Tibial nerve (tissue), 4 donors: ENCODE data around the gene MAP2K6. TPM values are rescaled to one million over a fixed set of nuclear protein-coding genes. Genes with fewer than 3 reads are reported as not detected.

Experiments used
- DNase-seq, 2 donors: peaks; one replicate each; pipeline ENCODE4 v3.0.0-alpha.2; 2019; ENCODE audit warnings: low spot score in 2 of 2
- H3K27ac ChIP-seq, 4 donors: fragments of 200-600 bp; sonication (generic) in 3 of 4; one replicate each; pipeline ENCODE4 v1.5.1; 2017 to 2019; ENCODE audit warnings: mild to moderate bottlenecking in 1 of 4
- H3K27me3 ChIP-seq, 2 donors: fragments of 200-600 bp; sonication (generic) in 1 of 2; one replicate each; pipeline versions ENCODE4 v1.5.1 to v1.6.0; 2017 to 2019
- H3K36me3 ChIP-seq, 3 donors: fragments of 200-600 bp; sonication (generic); one replicate each; pipeline ENCODE4 v1.5.1; 2018 to 2019
- H3K4me1 ChIP-seq, 4 donors: fragments of 200-600 bp; sonication (generic) in 3 of 4; one replicate each; pipeline ENCODE4 v1.5.1; 2017 to 2019
- H3K4me3 ChIP-seq, 4 donors: fragments of 200-600 bp; sonication (generic) in 3 of 4; one replicate each; pipeline ENCODE4 v1.5.1; 2017 to 2019; ENCODE audit warnings: mild to moderate bottlenecking in 1 of 4, moderate library complexity in 1 of 4
- H3K9me3 ChIP-seq, 4 donors: fragments of 200-600 bp; sonication (generic) in 3 of 4; one replicate each; pipeline ENCODE4 v1.5.1; 2017 to 2019
- EP300 ChIP-seq, 2 donors: sonication (generic); formaldehyde crosslinking; IDR thresholded peaks; one replicate each; pipeline ENCODE4 v1.6.1; 2017; ENCODE audit warnings: antibody characterized with exemption in 2 of 2, mild to moderate bottlenecking in 1 of 2
- POLR2A ChIP-seq, 2 donors: fragments of 450-650 bp; IDR thresholded peaks; one replicate each; pipeline ENCODE4 v1.6.1; 2017; ENCODE audit warnings: antibody characterized with exemption in 2 of 2, mild to moderate bottlenecking in 2 of 2, moderate library complexity in 2 of 2
- WGBS, 2 donors: methylation state at CpG; one replicate each; pipeline ENCODE4 v1.1.5; 2018; 5-methylcytosine and 5-hydroxymethylcytosine counted together
- total RNA-seq, 4 donors: library from RNA; depleted of rRNA; stranded (reverse); fragments of >200 nt; gene quantifications; one replicate each; pipeline ENCODE4 v1.1.0, GENCODE V29; 2016
- TF ChIP-seq, protein P1 (sequence below), 5 experiments: fragments of 200-600 bp in 3 of 5; fragments of 450-650 bp in 2 of 5; sonication (generic) in 3 of 5; IDR thresholded peaks; one replicate each; pipeline ENCODE4 v1.5.1; 2016 to 2019; ENCODE audit warnings: antibody characterized with exemption in 5 of 5, mild to moderate bottlenecking in 3 of 5, moderate library complexity in 2 of 5

Gene MAP2K6
- total RNA-seq, 4 donors from 2014 or later: 9.8 to 30.3 (median 22.8) TPM

DNA sequence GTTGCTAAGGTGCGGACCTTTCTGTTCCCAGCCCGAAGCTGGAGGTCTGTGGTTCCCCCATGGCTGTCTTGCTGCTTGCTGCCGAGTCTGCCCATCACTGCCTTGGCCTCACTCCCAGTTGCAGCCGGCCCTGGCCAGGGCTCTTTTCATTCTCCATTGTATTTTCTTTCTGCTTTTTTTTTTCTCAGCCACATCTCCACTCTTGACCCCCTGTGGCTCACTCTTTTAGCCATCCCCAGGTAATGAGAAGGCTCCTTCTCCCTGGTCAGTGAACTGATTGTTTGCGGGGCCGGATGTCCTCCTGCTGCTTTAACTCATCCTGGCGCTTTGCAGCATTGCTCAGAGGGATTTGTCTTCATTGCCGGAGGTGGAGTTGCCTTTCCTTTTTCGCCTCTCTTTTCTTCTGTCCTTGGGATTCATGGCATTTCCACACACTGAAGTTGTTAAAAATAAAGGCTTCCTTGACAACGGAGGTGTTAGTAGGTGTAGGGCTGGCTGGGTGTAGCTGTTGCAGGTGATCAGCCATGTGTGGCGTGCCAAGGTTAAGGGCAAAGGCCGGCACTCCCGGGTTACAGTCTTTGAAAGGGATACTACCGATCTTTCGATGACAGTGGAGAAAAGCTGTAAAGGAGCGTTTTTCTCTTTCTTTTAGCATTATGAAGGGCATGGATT, 34.1 kb downstream of the MAP2K6 start:
- TF ChIP-seq EP300 (IDR thresholded peaks at IDR 0.05) (no peak), POLR2A (IDR thresholded peaks at IDR 0.05) (no peak)
- TF ChIP-seq, protein P1, sequence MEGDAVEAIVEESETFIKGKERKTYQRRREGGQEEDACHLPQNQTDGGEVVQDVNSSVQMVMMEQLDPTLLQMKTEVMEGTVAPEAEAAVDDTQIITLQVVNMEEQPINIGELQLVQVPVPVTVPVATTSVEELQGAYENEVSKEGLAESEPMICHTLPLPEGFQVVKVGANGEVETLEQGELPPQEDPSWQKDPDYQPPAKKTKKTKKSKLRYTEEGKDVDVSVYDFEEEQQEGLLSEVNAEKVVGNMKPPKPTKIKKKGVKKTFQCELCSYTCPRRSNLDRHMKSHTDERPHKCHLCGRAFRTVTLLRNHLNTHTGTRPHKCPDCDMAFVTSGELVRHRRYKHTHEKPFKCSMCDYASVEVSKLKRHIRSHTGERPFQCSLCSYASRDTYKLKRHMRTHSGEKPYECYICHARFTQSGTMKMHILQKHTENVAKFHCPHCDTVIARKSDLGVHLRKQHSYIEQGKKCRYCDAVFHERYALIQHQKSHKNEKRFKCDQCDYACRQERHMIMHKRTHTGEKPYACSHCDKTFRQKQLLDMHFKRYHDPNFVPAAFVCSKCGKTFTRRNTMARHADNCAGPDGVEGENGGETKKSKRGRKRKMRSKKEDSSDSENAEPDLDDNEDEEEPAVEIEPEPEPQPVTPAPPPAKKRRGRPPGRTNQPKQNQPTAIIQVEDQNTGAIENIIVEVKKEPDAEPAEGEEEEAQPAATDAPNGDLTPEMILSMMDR (IDR thresholded peaks at IDR 0.05): no peak
- Histone ChIP-seq H3K36me3 (no peaks in the 10 kb centered on the region), H3K27me3 (no peaks in the 10 kb centered on the region), H3K4me3 (peak overlapping the region in 1 of 4 donors; percentile 18), H3K9me3 (no peaks in the 10 kb centered on the region), H3K4me1 (peaks cover 0 to 20% (median 6%) of the 10 kb centered on the region in 4 donors), H3K27ac (peak overlapping the region in 3 of 4 donors; percentile 29 to 46 (median 38))
- WGBS, 2 donors: 46 to 48% methylated on average over 16 of the region's 16 CpGs
- peak in 1 of 2 donors; percentile 18 for DNase-seq

DNA sequence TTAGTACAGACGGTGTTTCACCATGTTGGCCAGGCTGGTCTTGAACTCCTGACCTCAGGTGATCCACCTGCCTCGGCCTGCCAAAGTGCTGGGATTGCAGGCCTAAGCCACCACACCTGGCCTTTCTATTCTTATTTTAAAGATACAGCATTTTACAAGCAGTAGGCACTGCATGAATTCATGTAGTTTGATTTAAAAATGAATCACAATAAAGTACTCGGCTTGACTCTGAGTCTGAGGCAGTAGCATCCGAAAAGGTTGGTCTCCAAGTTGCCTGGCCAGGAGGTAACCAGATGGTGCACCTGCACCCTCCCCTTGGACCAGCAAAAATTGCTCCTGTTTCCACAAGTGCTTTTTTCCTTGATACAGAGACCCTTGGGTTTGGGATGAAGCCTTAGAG, 35.6 kb downstream of the MAP2K6 start:
- Histone ChIP-seq H3K9me3 (no peaks in the 10 kb centered on the region), H3K27me3 (no peaks in the 10 kb centered on the region), H3K4me3 (no peak overlapping the region), H3K4me1 (peaks cover 0 to 20% (median 6%) of the 10 kb centered on the region in 4 donors), H3K27ac (no peak overlapping the region), H3K36me3 (no peaks in the 10 kb centered on the region)
- WGBS, 2 donors: 89 to 95% methylated on average over 4 of the region's 4 CpGs
- TF ChIP-seq, protein P1 (IDR thresholded peaks at IDR 0.05): no peak
- TF ChIP-seq POLR2A (IDR thresholded peaks at IDR 0.05) (no peak), EP300 (IDR thresholded peaks at IDR 0.05) (no peak)
- DNase-seq: no peak

DNA sequence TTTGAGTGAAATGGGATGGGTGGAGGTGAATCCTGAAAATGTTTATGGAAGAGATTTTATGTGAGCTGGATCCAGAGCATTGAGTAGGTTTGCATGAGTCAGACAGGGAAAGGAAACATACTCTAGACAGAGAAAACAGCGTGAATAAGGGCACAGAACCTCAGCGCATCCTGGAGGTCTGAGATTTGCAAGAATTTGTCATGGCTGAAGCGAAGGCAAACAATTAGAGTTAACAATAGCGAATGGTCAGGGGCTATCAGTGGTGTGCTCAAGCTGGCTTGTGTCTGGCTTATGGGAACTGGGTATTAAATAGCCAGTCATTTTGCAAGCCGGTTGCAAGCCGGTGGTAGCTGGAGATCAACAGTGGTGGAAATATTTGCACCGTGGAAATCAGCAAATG, 36.4 kb downstream of the MAP2K6 start:
- no peaks in the 10 kb centered on the region for H3K9me3 ChIP-seq
- H3K27me3 ChIP-seq: no peaks in the 10 kb centered on the region
- TF ChIP-seq POLR2A (IDR thresholded peaks at IDR 0.05) (no peak), EP300 (IDR thresholded peaks at IDR 0.05) (no peak)
- TF ChIP-seq, protein P1 (IDR thresholded peaks at IDR 0.05): no peak
- H3K36me3 ChIP-seq: no peaks in the 10 kb centered on the region
- 78 to 85% methylated on average over 7 of the region's 7 CpGs for WGBS, 2 donors
- no peak overlapping the region for H3K4me3 ChIP-seq
- H3K4me1 ChIP-seq: peaks cover 0 to 20% (median 6%) of the 10 kb centered on the region in 4 donors
- no peak overlapping the region for H3K27ac ChIP-seq
- no peak for DNase-seq

DNA sequence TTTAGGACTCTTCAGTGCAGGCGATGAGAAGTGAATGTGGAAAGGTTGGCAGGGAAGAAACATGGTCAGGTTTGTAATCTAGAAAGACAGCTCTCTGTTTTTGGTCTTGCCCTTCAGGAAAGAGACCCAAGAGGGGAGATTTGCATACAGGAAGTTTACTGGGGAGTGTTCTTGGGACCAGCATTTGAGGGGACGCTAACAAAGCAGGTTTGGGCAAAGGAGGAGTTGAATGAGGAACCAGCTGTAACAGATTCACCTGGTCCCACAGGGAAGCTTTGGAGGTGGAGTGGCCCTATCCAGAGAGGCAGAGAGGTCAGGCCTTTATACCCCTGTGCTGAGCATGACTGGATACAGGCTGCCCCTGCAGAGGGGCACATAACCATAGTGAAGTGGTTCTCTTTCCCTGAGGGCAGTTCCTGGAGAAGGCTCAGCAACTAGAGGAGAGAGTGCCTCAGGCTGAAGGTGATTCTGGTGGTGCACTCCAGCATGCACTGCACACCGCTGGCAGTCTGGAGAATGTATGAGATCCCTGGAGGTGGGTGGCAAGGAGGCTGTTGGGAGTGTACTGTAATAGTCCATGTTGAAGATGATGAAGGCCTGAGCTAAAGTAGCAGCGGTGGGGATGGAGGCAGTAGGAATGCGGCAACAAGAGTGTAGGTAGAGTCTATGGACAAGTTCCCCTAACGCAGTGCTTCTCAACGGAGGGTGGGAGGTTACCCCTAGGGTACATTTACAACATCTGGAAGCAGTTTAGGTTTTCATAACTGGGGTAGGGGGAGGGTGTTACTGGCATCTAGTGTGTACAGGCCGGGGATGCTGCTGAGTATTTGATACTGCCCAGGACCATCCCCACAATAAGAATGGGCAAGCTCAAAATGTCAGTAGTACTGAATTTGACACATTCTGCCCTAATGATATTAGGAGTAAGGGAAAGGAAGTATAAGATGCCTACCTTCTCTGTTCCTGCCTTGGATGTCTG, 37.2 kb downstream of the MAP2K6 start:
- Histone ChIP-seq H3K4me1 (peaks cover 0 to 20% (median 6%) of the 10 kb centered on the region in 4 donors), H3K9me3 (no peaks in the 10 kb centered on the region), H3K27me3 (no peaks in the 10 kb centered on the region), H3K36me3 (no peaks in the 10 kb centered on the region), H3K4me3 (no peak overlapping the region), H3K27ac (no peak overlapping the region)
- WGBS, 2 donors: 86 to 88% methylated on average over 8 of the region's 8 CpGs
- TF ChIP-seq POLR2A (IDR thresholded peaks at IDR 0.05) (no peak), EP300 (IDR thresholded peaks at IDR 0.05) (no peak)
- TF ChIP-seq, protein P1 (IDR thresholded peaks at IDR 0.05): no peak
- no peak for DNase-seq
